Smooth muscle cell of the coronary artery (primary cell): ENCODE results near the gene AHR. TPM values are rescaled to one million over a fixed set of nuclear protein-coding genes. Genes with fewer than 3 reads are reported as not detected.

Source experiments
- total RNA-seq: library from RNA; depleted of rRNA; stranded (reverse); fragments of >200 nt; gene quantifications from 2 replicates; pipeline ENCODE4 v1.2.3, GENCODE V29; 2014; ENCODE audit warnings: low replicate concordance

Gene AHR
- 31.5 and 93.1 TPM in 2 replicates for total RNA-seq

GRCh38 chr7:17298102-17298839, at the start of gene AHR:
Gene AHR, plus strand, starts transcription at chr7:17298652. Its CDS starts 613 bp downstream, at chr7:17299265.

